RWPE2 (cell line): ENCODE results near the gene RPS8.

ENCODE experiments used
- ATAC-seq: fragments of 200-7000 bp; cut with Tn5 transposase; 3 replicates; pipeline ENCODE4 v1.9.1; 2021; ENCODE audit warnings: low read depth
- DNase-seq: peaks from one replicate; pipeline ENCODE4 v3.0.0-alpha.2; 2020; ENCODE audit warnings: low spot score
- H3K27ac ChIP-seq: fragments of 450-650 bp; 2 replicates; pipeline ENCODE4 v1.5.1; 2017; ENCODE audit warnings: mild to moderate bottlenecking; ENCODE audit not compliant: poor library complexity, severe bottlenecking
- H3K27me3 ChIP-seq: fragments of 250-450 bp; sonication (Bioruptor Pico); 2 replicates; pipeline ENCODE4 v1.5.1; 2021; ENCODE audit warnings: mild to moderate bottlenecking, moderate library complexity; ENCODE audit not compliant: insufficient read depth, poor library complexity, severe bottlenecking
- H3K36me3 ChIP-seq: fragments of 250-450 bp; sonication (Bioruptor Pico); 2 replicates; pipeline ENCODE4 v1.5.1; 2020; ENCODE audit warnings: low read depth, mild to moderate bottlenecking, moderate library complexity
- H3K4me1 ChIP-seq: fragments of 250-450 bp; sonication (Bioruptor Pico); 2 replicates; pipeline ENCODE4 v1.5.1; 2021; ENCODE audit warnings: mild to moderate bottlenecking, moderate library complexity; ENCODE audit not compliant: insufficient read depth, poor library complexity, severe bottlenecking
- H3K4me3 ChIP-seq: fragments of 250-450 bp; sonication (Bioruptor Pico); 2 replicates; pipeline ENCODE4 v1.5.1; 2021; ENCODE audit warnings: mild to moderate bottlenecking, moderate library complexity; ENCODE audit not compliant: severe bottlenecking
- H3K9me3 ChIP-seq: fragments of 250-450 bp; sonication (Bioruptor Pico); 2 replicates; pipeline ENCODE4 v1.5.1; 2021; ENCODE audit warnings: mild to moderate bottlenecking, moderate library complexity; ENCODE audit not compliant: severe bottlenecking
- CTCF ChIP-seq: fragments of 450-650 bp; IDR thresholded peaks from one replicate; pipeline ENCODE4 v1.5.1; 2017; ENCODE audit warnings: mild to moderate bottlenecking, moderate library complexity; ENCODE audit not compliant: poor library complexity, severe bottlenecking

RPS8 gene

GRCh38 chr1:44817771-44818495 lies 42.6 kb downstream of the RPS8 start:
- H3K4me1 ChIP-seq, result peaks cover 9% of the 10 kb centered on the region
- ATAC-seq, result no peak
- no peak for TF ChIP-seq CTCF
- no peaks in the 10 kb centered on the region for H3K36me3 ChIP-seq
- H3K27ac ChIP-seq, result no peak overlapping the region
- H3K4me3 ChIP-seq, result no peak overlapping the region
- no peaks in the 10 kb centered on the region for H3K27me3 ChIP-seq
- no peaks in the 10 kb centered on the region for H3K9me3 ChIP-seq
- DNase-seq, result no peak

- DNase-seq, result no peak
- no peak for ATAC-seq
- peak; percentile 21 for TF ChIP-seq CTCF
- peak overlapping the region; percentile 74 for H3K27ac ChIP-seq
- H3K27me3 ChIP-seq, result no peaks in the 10 kb centered on the region
- no peaks in the 10 kb centered on the region for H3K36me3 ChIP-seq
- H3K4me1 ChIP-seq, result peaks cover 6% of the 10 kb centered on the region
- peak overlapping the region; percentile 32 for H3K4me3 ChIP-seq
- H3K9me3 ChIP-seq, result no peaks in the 10 kb centered on the region
These were observed 43.9 kb downstream of the RPS8 start for GRCh38 chr1:44819196-44819607.

- peak overlapping the region; percentile 74 for H3K27ac ChIP-seq
- peak; percentile 84 for ATAC-seq
- peak; percentile 16 for TF ChIP-seq CTCF
- no peaks in the 10 kb centered on the region for H3K9me3 ChIP-seq
- peak overlapping the region; percentile 32 for H3K4me3 ChIP-seq
- H3K36me3 ChIP-seq, result no peaks in the 10 kb centered on the region
- no peaks in the 10 kb centered on the region for H3K27me3 ChIP-seq
- H3K4me1 ChIP-seq, result peaks cover 5% of the 10 kb centered on the region
- peak; percentile 89 for DNase-seq
These were observed 44.4 kb downstream of the RPS8 start for GRCh38 chr1:44819608-44820327.

- peak overlapping the region; percentile 32 for H3K4me3 ChIP-seq
- no peaks in the 10 kb centered on the region for H3K9me3 ChIP-seq
- no peaks in the 10 kb centered on the region for H3K27me3 ChIP-seq
- ATAC-seq (no peak), DNase-seq (no peak)
- no peaks in the 10 kb centered on the region for H3K36me3 ChIP-seq
- H3K4me1 ChIP-seq, result no peaks in the 10 kb centered on the region
- no peak for TF ChIP-seq CTCF
- peak overlapping the region; percentile 74 for H3K27ac ChIP-seq
These were observed 45.2 kb downstream of the RPS8 start for GRCh38 chr1:44820328-44821239.
